PC-3 (cell line): ENCODE data around the gene PSMC5.

Experiments used
- CTCF ChIP-seq: fragments of 300-600 bp; sonication (generic); conservative IDR thresholded peaks from 2 replicates; pipeline ENCODE4 v1.5.1; 2017; ENCODE audit warnings: antibody characterized with exemption, low read depth, mild to moderate bottlenecking, low read length
- EZH2 ChIP-seq: fragments of 300-600 bp; sonication (generic); IDR thresholded peaks from one replicate; pipeline ENCODE4 v1.6.1; 2017; ENCODE audit warnings: antibody characterized with exemption, mild to moderate bottlenecking, low read length; ENCODE audit not compliant: unreplicated experiment
- EZH2phosphoT487 ChIP-seq: fragments of 300-600 bp; sonication (generic); IDR thresholded peaks from 2 replicates; pipeline ENCODE4 v1.6.1; 2018; ENCODE audit warnings: mild to moderate bottlenecking, antibody characterized with exemption, low read length, borderline replicate concordance

- no peak for TF ChIP-seq CTCF
- TF ChIP-seq EZH2, result no peak
- no peak for TF ChIP-seq EZH2phosphoT487
Observed at GRCh38 chr17:63790057-63790456, 37.2 kb upstream of the PSMC5 start.
